Cortex of kidney (tissue), 1 donor: ENCODE measurements around the gene CCDC92B.

Experiments used
- DNase-seq: peaks from one replicate; lab custom pipeline; 2025; lab: John Stamatoyannopoulos, UW

CCDC92B gene

GRCh38 chr17:2721603-2722002, 27.8 kb downstream of the CCDC92B start:
- DNase-seq: no peak

GRCh38 chr17:2719861-2720260, 29.6 kb downstream of the CCDC92B start:
- no peak for DNase-seq

GRCh38 chr17:2718150-2718938, 31.1 kb downstream of the CCDC92B start:
- no peak for DNase-seq

DNA sequence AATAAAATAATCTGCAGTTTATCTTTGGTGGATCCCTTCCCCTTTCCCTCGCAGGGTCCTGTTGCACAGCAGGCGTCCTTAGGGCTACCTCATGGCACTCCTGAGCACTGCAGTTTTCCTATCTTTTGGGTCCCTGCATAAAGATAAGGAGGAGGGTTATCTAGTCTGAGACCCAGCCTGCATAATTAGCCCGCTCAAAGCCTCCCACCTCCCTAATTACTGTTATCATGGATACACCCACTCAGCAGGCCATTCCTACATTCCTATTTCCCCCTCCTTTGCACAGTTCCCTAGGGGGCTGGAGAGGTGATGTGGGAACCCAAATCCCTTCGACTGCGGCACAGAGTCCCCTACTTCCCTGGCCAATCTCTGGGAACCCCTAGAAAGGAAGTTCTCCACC, 32.8 kb downstream of the CCDC92B start:
- no peak for DNase-seq

DNA sequence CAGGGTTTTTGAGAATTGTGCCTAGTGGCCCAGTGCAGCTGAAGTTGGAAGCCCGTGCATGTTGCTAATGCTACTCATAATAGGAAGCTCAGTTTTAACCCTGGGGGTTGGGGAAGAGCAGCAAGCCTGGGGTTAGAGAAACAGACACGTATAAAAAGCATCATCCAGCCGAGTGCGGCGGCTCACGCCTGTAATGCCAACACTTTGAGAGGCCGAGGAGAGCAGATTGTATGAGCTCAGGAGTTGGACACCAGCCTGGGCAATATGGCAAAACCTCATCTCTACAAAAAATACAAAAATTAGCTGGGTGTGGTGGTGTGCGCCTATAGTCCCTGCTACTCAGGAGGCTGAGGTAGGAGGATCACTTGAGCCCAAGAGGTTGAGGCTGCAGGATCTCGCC, 35.6 kb downstream of the CCDC92B start:
- no peak for DNase-seq

DNA sequence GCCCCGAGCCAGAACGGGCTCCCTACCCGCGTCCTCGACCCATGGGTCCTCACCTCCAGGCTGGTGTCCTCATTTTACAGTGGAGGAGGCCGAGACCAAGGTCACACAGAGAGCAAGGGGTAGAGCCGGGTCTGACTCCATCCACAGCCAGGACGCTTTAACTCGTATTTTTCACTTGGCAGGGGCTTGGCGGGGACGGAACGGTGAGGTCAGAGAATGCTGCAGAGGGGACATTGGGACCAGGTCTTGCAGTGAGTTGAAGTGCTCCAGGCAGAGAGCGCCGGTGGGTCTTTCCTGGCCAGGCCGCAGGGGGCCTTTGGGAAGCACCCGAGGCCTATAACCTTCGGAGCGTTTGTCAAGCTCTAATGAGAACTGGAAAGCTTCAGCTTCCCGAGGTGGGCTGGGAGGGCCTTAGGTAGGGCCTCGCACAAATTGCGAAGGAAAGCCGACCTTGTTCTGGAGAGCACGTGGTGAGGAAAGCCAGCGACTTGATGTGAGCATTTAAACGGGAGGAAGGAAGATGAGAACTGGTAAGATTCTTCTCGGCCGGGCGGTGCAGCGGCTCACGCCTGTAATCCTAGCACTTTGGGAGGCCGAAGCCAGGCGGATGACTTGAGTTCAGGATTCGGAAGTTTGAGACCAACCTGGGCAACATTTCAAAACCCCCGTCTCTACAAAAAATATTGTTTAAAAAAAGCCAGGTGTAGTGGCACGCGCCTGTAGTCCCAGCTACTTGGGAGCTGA, 37.0 kb downstream of the CCDC92B start:
- DNase-seq: no peak

DNA sequence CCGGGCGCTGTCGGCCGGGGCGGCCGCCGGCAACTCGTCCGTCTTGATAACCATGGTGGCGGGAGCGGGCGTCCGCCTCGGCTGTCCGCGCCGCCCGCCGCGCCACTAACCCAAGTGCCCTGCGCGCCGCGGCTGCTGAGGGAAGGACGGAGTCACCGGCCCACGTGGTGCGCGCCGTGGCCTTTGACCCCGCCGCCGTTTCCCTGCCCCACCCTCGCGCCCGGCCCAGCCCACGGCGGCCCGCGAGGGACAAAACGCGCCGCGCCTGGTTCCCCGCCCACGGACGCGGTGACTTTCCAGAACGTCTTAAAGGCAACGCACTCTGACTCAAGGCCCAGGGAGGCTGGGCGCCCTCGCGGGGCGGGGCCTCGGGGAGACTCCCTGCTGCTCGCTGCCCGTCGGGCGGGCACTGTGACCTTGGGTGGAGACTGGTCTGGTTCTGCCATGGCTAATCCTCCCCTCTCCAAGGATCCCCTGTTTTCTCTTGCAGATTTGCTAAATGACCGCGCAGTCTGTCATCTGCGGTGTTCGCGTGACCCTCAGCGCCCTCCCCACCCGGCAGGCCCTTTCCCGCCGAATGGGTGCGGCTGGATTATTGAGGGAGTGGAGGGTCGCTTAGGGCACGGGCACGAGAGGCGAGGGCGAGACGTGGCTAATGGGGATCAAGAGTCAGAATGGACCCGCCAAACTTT, 37.7 kb downstream of the CCDC92B start, which contains the start of gene CLUH:
Gene CLUH, minus strand, starts transcription at position 157 of the 692 bp plus-strand sequence. Its CDS starts 103 bp downstream, at position 54.
- peak; percentile 85 for DNase-seq

- DNase-seq: no peak
These were observed 38.4 kb downstream of the CCDC92B start for GRCh38 chr17:2710803-2711607.

DNA sequence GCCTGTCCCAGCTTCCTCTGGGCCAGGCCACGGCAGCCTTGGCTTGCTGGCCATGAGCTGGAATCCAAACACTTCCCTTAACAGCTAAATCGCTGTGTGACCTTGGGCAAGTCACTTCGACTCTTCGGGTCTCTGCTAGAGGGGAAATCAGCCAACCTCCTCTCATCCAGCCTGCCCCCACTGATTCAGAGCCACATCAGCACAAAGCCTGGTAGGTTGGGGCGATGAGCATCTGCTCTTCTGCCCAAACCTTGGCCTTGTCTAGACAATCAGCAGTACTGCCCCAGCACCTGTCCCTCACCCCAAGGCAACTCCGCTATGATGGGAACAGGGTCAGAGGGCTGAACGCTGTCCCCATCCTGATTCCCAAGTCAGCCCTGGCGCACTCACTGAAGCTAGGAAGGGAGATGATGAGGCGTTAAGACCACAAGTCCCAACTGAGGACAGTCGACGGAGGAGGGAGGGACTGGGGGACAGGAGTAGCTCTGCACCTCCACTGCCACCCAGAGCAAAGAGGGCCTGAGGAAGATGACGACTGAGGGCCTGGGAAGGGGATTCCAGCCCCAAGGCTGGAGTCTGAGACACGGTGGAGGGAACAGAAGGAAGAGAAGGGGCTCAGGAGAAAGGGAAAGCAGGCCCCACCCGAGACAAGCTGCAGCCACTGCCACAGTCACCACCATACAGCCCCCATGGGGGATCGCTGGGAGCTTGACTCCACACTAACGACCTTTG, 39.2 kb downstream of the CCDC92B start:
- DNase-seq: no peak

DNA sequence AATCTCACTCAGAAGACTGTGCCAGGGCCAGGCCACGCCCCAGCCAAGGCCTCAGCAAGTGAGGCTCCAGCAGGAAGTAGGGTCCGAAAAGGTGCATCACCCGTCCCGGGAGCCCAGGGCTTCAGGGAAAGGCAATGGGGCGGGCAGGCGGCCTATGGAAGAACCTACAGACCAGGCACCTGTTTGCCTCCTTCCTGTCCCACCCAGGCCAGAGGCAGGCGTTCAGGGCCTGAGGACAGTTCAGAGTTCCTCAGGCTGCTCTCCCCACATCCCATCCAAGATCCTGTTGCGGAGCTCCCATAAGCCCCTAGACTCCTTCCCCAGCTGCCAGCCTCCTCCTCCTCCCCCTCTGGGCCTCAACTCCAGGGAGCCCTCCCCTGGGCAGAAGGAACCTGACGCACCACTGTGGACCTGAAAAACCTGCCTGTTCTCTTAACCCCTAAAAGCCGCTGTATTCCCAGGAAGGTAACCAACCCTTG, 40.2 kb downstream of the CCDC92B start:
- no peak for DNase-seq

- no peak for DNase-seq
These were observed 40.8 kb downstream of the CCDC92B start for GRCh38 chr17:2708585-2709182.

GRCh38 chr17:2707721-2708584, 41.5 kb downstream of the CCDC92B start:
- DNase-seq: no peak

DNA sequence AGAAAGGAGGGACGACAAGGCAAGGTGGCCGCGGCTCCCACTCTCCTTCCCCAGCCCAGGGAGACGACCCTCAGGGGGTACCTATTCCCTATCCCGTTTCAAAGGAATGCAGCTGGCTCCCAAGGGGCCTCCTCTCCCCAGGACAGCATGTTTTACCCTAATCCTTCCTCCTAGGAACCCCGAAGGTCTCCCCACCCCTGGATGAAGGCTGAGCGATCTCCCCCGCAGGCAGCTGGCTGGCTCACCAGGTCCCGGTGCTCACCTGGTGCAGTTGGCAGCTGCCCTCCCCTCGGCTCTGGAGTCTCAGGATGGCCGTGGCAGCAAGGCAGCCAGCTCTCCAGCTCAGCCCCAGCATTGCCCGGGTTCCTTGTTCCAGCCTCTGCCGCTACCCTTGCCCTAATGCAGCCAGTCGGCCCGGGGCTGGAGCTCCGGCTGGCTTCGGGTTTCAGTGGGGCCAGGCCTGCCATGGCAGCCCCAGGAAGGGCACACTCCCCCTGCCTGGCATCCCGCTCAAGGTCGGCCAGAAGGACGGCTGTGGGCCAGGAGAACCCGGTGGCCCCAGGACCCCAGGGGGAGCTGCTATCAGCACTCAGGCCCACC, 42.4 kb downstream of the CCDC92B start:
- DNase-seq: no peak

DNA sequence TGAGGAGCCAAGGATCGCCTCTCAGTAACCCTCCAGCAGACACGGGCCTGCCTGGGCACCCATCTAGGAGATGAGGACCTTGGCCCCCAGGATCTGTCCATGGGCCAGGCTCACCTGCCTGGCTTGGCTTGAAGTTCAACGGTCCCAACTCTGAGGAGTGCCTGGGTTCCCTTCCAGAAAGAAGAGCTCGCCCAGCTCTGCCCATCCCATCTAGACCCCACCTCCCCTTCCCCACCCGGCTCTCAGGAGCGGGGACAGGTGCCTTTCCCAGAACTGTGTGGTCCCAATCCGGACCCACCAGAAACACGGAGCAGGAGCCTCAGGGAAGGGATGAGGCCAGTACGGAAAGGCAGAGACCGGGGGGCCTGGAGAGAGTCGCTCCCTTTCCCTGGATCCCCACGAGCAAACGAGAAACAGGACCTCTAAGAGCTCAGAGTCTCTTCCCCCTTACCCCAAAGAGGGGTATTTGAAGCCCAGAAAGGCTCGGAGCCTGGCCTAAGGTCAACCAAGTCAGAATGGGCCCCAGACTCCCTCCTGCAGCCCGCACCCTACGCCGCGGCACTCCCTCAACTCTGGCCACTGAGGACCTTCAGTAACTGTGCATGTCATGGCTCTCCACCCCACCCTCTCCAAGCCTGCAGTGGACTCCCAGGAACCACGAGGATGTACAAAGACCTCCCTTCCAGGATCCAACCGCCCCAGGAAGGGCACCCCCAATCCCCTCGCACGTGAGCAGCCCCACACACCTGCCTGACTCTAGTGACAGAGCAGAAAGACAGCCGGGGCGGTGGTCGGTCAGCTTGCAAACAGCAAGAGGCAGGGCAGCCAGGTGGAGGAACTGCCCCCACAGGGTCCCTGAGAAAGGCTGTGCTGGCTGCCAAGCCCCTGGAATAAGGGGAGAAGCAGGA, 43.3 kb downstream of the CCDC92B start:
- DNase-seq: no peak

DNA sequence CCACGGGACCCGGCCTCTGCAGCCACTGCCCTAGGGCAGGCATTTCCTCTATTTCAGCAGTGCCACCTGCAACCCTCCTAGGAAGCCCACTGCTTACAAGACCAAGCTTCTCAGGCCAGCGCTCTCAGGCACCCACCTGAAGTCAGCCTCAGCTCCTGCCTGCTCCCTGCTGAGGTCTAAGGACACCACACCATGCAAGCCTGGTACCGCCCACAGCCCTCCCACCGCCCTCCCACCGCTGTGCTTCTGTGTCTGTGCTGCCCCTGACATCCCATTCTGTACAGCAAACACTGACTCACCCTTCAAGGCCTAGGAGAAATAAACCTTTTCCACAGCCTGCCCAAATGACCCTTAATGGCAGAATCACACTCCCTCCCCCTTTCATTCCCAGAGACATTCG, 44.2 kb downstream of the CCDC92B start:
- DNase-seq: no peak

- DNase-seq: no peak
These were observed 44.6 kb downstream of the CCDC92B start for GRCh38 chr17:2704890-2705248.

DNA sequence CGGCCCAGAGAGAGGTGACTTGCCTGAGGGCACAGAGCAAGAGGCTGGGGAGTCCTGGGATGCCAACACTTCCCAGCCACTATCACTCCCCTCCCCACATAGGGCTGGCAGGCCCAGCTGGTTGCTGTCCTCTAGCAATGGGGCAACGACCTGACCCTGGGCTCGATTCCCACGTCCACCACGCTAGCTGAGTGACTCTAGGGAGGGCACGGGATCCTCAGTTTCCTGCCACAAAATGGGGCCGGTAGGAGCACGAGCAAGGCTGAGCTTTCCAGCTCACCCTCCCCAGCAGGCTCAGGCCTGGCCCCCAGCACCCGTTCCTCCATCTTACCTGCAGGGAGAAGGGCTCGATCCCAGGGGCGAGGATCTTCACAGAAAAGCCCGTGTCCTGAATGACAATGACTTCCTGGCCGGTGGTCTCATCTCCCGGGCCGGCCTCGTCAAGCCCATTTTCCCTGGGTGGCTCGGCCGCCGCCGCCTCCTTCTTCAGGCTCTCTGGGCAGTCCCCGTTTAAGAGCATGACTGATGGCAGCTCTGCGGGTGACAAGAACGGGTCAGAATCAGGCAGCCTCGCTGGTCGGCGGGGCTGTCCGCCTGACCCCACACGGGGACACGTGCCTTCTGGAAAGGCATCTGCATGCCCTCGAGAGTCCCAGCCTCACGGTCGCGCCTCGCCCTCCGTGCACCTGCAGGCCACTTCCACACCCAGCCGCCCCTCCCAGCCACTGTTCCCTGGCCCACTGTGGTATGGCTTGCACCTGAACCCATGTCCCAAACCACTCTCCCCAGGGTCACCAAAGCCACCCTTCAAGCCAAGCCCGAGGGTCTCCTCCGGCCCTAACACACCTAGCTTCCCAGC, 45.2 kb downstream of the CCDC92B start:
- no peak for DNase-seq
